Heart left ventricle (tissue), 16 donors: ENCODE data around the gene BRME1. TPM values are rescaled to one million over a fixed set of nuclear protein-coding genes. Genes with fewer than 3 reads are reported as not detected.
A peak's percentile ranks its signal among the peaks of the same experiment; 100 is the strongest.

Source experiments
- ATAC-seq, 4 donors: fragments of 200-7000 bp; cut with Tn5 transposase; one replicate each; pipeline ENCODE4 v1.9.1; 2020 to 2022; ENCODE audit warnings: moderate library complexity in 4 of 4, mild to moderate bottlenecking in 3 of 4, moderate number of reproducible peaks in 1 of 4
- DNase-seq, 5 donors: peaks; one replicate each; pipeline ENCODE4 v3.0.0-alpha.2; 2020
- H3K27ac ChIP-seq, 12 donors: fragments of 200-600 bp; sonication (generic) in 4 of 12; one replicate each; pipeline versions ENCODE4 v1.5.0 to v1.8.0; 2016 to 2022; ENCODE audit warnings: mild to moderate bottlenecking in 2 of 12
- H3K27me3 ChIP-seq, 9 donors: fragments of 200-600 bp; sonication (generic) in 2 of 9; one replicate each; pipeline versions ENCODE4 v1.5.1 to v1.8.0; 2016 to 2022; ENCODE audit warnings: mild to moderate bottlenecking in 3 of 9
- H3K36me3 ChIP-seq, 9 donors: fragments of 200-600 bp; sonication (generic) in 2 of 9; one replicate each; pipeline versions ENCODE4 v1.5.0 to v1.8.0; 2018 to 2022; ENCODE audit warnings: mild to moderate bottlenecking in 2 of 9
- H3K4me1 ChIP-seq, 12 donors: fragments of 200-600 bp; sonication (generic) in 4 of 12; one replicate each; pipeline versions ENCODE4 v1.5.0 to v1.8.0; 2016 to 2022; ENCODE audit warnings: mild to moderate bottlenecking in 3 of 12
- H3K4me3 ChIP-seq, 12 donors: fragments of 200-600 bp; sonication (generic) in 4 of 12; one replicate each; pipeline versions ENCODE4 v1.5.0 to v1.8.0; 2017 to 2022; ENCODE audit warnings: mild to moderate bottlenecking in 9 of 12, moderate library complexity in 4 of 12
- H3K9me3 ChIP-seq, 12 donors: fragments of 200-600 bp; sonication (generic) in 4 of 12; one replicate each; pipeline versions ENCODE4 v1.5.0 to v1.8.0; 2016 to 2022; ENCODE audit warnings: mild to moderate bottlenecking in 1 of 12
- POLR2A ChIP-seq, 2 donors: fragments of 450-650 bp; IDR thresholded peaks; one replicate each; pipeline ENCODE4 v1.6.1; 2017; ENCODE audit warnings: antibody characterized with exemption in 2 of 2, mild to moderate bottlenecking in 2 of 2, moderate library complexity in 2 of 2
- WGBS, 4 donors: extraction: QIAGEN DNeasy Blood & Tissue Kit in 2 of 4; methylation state at CpG; one replicate each; pipeline versions ENCODE4 v1.1.5 to v1.1.7; 2013 to 2018; 5-methylcytosine and 5-hydroxymethylcytosine counted together
- intact Hi-C, 10 donors: fragments of 100-400 bp; cut with DNase I; formaldehyde crosslinking; loops; one replicate each; pipeline versions ENCODE4 v1.11.1 to v1.14.2; 2022
- polyA plus RNA-seq, 2 donors: library from polyadenylated mRNA; stranded (reverse); fragments of 200-250 nt; gene quantifications; one replicate each; pipeline ENCODE4 v1.2.3, GENCODE V29; 2013
- total RNA-seq, 9 donors: library from RNA; depleted of rRNA in 2 of 9; stranded (reverse); fragments of >200 nt in 2 of 9; fragmentation: NEBNext Ultra II Directional in 3 of 9; extraction: Animal tissue kit (Norgen Biotek cat#: 25700) in 3 of 9; gene quantifications; one replicate each; pipeline versions ENCODE4 v1.1.0 to v1.2.4, GENCODE V29; 2016 to 2023
- TF ChIP-seq, protein P1 (sequence below), 12 donors: fragments of 200-600 bp; sonication (generic) in 4 of 12; IDR thresholded peaks; one replicate each; pipeline versions ENCODE4 v1.5.0 to v1.8.0; 2018 to 2022; ENCODE audit warnings: antibody characterized with exemption in 12 of 12, mild to moderate bottlenecking in 5 of 12
- donor health status: ischemic (EF 13 %, LVEDD 7.1; RV severe dilation, severe dysfunction).
- donor health status: healthy with polysubstance abuse.
- donor health status: DM: no; HTN: yes; CAD: no.
- donor health status: DM: no; HTN: no; CAD: no.
- donor health status: ischemic (EF 25% LVEDD 6.9; RV normal size, moderate dysfunction).
- donor health status: ischemic (EF 25% LVEDD 5.7; RV mildly dilated, moderate dysfunction).
- donor health status: healthy.
- donor health status: DM: yes; HTN: yes; CAD: no.
- donor health status: ischemic (EF 35%, LVEDD 5.7; RV mildly dilated, moderate dysfunction).
- donor health status: nonischemic (EF 11% LVEDD 7.7; RV severe dilation, severe dysfunction).
- donor health status: DM: yes; HTN: yes; CAD: no.
- donor health status: PGD.
- donor health status: ischemic (EF 29% LVEDD 5.4; RV normal size, mild dysfunction).
- donor health status: nonischemic (EF 23%, LVEDD 6.1; RV moderate dilation, normal function).

Gene BRME1
- total and polyA plus RNA-seq, 11 donors, result 0.23 to 1.2 (median 0.70) TPM; not detected in 2

DNA sequence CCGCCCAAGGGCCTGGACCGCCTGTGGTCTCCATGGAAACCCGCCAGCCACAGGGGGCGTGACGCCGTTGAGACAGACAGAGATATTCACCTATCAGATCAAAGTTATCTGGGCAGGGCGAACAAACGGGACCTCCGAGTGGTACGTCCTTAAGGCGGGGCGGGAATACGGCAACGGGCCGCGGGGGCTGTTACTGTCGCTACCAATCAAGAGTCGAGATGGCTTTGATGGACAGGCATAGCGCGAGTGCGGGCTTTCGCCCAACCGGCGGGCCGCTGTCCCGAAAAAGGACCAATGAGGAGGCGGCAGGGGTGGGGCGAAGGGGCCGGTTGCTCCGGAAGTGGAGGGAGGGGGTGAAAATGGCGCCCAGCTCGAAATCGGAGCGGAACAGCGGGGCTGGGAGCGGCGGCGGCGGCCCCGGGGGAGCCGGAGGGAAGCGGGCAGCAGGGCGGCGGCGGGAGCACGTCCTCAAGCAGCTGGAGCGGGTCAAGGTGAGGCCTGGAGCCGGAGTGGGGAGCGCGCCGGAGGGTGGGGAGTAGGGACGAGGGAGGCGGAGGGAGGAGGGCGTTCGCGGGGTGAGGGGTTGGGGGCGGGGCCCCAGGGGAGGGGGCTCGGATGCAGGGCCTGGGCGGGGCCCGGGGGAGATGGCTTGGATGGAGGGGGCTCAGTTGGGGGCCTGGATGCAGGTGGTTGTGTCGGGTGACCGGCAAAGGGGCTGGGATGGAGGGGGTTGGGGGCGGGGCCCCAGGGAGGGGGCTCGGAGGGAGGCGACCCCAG lies 46.4 kb upstream of the BRME1 start, which contains the start of gene DCAF15:
Gene DCAF15, plus strand, starts transcription at position 356 of the 777 bp plus-strand sequence. Its CDS starts 4 bp downstream, at position 360.
- Histone ChIP-seq H3K4me3 (peak within 1 kb of the TSS; percentile 55 to 92 (median 76)), H3K9me3 (no peaks in the 10 kb centered on the region), H3K4me1 (peaks cover 5 to 30% (median 15%) of the 10 kb centered on the region in 12 donors), H3K36me3 (peaks cover 0 to 34% (median 30%) of the 10 kb centered on the region in 9 donors), H3K27ac (peak within 1 kb of the TSS; percentile 65 to 90 (median 81)), H3K27me3 (no peaks in the 10 kb centered on the region)
- 0 to 2% (median 1%) methylated on average over 53 to 65 of the region's 65 CpGs for WGBS, 4 donors
- DNase-seq (peak; percentile 99 to 100 (median 100)), ATAC-seq (peak; percentile 99)
- TF ChIP-seq, protein P1, sequence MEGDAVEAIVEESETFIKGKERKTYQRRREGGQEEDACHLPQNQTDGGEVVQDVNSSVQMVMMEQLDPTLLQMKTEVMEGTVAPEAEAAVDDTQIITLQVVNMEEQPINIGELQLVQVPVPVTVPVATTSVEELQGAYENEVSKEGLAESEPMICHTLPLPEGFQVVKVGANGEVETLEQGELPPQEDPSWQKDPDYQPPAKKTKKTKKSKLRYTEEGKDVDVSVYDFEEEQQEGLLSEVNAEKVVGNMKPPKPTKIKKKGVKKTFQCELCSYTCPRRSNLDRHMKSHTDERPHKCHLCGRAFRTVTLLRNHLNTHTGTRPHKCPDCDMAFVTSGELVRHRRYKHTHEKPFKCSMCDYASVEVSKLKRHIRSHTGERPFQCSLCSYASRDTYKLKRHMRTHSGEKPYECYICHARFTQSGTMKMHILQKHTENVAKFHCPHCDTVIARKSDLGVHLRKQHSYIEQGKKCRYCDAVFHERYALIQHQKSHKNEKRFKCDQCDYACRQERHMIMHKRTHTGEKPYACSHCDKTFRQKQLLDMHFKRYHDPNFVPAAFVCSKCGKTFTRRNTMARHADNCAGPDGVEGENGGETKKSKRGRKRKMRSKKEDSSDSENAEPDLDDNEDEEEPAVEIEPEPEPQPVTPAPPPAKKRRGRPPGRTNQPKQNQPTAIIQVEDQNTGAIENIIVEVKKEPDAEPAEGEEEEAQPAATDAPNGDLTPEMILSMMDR (IDR thresholded peaks at IDR 0.05), result no peak
- peak in 1 of 2 donors; percentile 54 for TF ChIP-seq POLR2A (IDR thresholded peaks at IDR 0.05)
- intact Hi-C loops, result loop anchor here in 8 of 10 donors (1.0 to 10.0 kb wide), 12 partner anchors 24 to 122 kb away; partner anchors contain the start of genes RFX1 (in 6 of the 8), BRME1 (in 1 of the 8), CC2D1A (in 1 of the 8) and MISP3 (in 1 of the 8)

DNA sequence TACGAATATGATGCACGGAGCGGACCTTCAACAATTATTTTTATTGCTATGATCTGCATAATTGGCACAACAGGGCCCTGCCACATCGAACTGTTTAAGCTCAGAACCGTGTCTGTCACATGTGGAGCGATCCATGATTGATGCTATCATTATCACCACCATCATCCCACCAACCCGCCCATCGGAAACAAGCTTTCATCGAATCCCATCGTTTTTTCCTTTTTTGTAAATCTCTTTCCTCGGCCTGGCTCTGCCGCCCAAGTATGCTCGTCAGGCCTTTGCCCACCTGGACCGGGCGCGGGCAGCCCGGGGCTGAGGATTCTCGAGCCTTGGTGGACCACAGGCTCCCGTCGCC lies 45.9 kb upstream of the BRME1 start:
- WGBS, 4 donors, result 12 to 13% (median 12%) methylated on average over 20 of the region's 20 CpGs
- peaks cover 5 to 25% (median 14%) of the 10 kb centered on the region in 12 donors for H3K4me1 ChIP-seq
- no peaks in the 10 kb centered on the region for H3K9me3 ChIP-seq
- no peaks in the 10 kb centered on the region for H3K27me3 ChIP-seq
- intact Hi-C loops, result loop anchor here in 8 of 10 donors (1.0 to 10.0 kb wide), 13 partner anchors 25 to 123 kb away; partner anchors contain the start of genes RFX1 (in 6 of the 8), BRME1 (in 2 of the 8), CC2D1A (in 2 of the 8) and MISP3 (in 1 of the 8)
- peak overlapping the region in 1 of 12 donors; percentile 84 for H3K27ac ChIP-seq
- DNase-seq, result no peak
- peaks cover 0 to 29% (median 25%) of the 10 kb centered on the region in 9 donors for H3K36me3 ChIP-seq
- ATAC-seq, result no peak
- H3K4me3 ChIP-seq, result peak overlapping the region in 10 of 12 donors; percentile 52 to 92 (median 80)
- no peak for TF ChIP-seq POLR2A (IDR thresholded peaks at IDR 0.05)
- TF ChIP-seq, protein P1 (IDR thresholded peaks at IDR 0.05), result no peak

DNA sequence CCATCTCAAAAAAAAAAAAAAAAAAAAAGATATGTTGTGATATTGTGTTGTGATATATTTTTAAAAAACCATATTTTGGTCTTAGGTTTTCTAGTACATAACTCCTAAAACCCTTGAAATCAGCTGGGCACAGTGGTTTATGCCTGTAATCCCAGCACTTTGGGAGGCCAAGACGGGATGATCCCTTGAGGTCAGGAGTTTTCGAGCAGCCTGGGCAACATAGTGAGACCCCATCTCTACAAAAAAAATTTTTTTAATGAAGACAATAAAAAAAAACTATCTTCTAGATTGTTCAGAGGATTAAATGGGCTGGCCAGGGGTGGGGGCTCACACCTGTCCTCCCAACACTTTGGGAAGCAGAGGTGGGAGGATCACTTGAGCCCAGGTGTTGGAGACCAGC lies 45.1 kb upstream of the BRME1 start:
- 87 to 92% (median 89%) methylated on average over 2 of the region's 2 CpGs for WGBS, 4 donors
- H3K36me3 ChIP-seq, result peaks cover 0 to 21% (median 17%) of the 10 kb centered on the region in 9 donors
- no peaks in the 10 kb centered on the region for H3K27me3 ChIP-seq
- no peak overlapping the region for H3K4me3 ChIP-seq
- H3K27ac ChIP-seq, result no peak overlapping the region
- DNase-seq (no peak), ATAC-seq (no peak)
- TF ChIP-seq, protein P1 (IDR thresholded peaks at IDR 0.05), result no peak
- no peak for TF ChIP-seq POLR2A (IDR thresholded peaks at IDR 0.05)
- no peaks in the 10 kb centered on the region for H3K9me3 ChIP-seq
- H3K4me1 ChIP-seq, result peaks cover 5 to 21% (median 12%) of the 10 kb centered on the region in 12 donors
- intact Hi-C loops, result loop anchor here in 7 of 10 donors (1.0 to 10.0 kb wide), 8 partner anchors 36 to 124 kb away; partner anchors contain the start of genes RFX1 (in 5 of the 7), BRME1 (in 2 of the 7), CC2D1A (in 2 of the 7) and MISP3 (in 1 of the 7)

DNA sequence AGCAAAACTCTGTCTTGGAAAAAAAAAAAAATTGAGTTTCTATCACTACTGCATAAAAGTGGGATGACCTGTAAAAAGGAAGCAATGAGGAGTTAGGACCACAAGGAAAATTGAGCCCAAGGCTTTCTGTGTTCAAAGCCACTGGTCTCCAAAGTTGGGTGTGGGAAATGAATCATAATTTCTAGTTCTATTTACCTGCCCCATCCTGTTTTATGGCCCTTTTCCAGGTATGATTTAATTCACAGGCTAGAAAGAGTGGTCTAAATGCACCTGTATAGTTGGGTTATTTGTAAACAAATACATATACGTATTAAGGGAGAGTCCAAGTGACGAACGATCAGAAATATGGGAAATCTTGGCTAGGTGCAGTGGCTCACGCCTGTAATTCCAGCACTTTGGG lies 40.5 kb upstream of the BRME1 start:
- 92 to 97% (median 93%) methylated on average over 4 of the region's 4 CpGs for WGBS, 4 donors
- DNase-seq (no peak), ATAC-seq (no peak)
- Histone ChIP-seq H3K27ac (no peak overlapping the region), H3K36me3 (no peaks in the 10 kb centered on the region), H3K27me3 (no peaks in the 10 kb centered on the region), H3K4me3 (no peak overlapping the region), H3K4me1 (peaks cover 0 to under 1% (median 0%) of the 10 kb centered on the region in 12 donors), H3K9me3 (no peaks in the 10 kb centered on the region)
- intact Hi-C loops, result no loop called here
- no peak for TF ChIP-seq POLR2A (IDR thresholded peaks at IDR 0.05)
- TF ChIP-seq, protein P1 (IDR thresholded peaks at IDR 0.05), result no peak
